ENCODE data around the gene LGALS7B. TPM values are rescaled to one million over a fixed set of nuclear protein-coding genes. Genes with fewer than 3 reads are reported as not detected.

Gene LGALS7B
- total RNA-seq, 1 donor from 2014 or later: not detected

DNA sequence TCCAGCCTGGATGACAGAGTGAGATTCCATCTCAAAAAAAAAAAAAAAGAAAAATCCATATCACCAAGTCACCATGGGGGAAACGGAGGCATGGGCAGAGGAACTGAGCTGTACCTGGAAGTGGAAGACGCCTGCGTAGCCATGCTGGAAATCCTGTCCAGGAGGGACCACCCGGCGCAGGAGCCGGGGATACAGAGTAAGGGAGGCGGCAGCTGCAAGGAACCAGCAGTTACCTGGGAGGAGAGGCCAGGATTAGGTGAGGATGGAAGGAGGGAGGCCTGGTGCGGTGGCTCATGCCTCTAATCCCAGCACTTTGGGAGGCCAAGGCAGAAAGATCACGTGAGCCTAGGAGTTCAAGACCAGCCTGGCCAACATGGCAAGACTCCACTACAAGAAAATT is 46.7 kb upstream of the LGALS7B start:
- Mint-ChIP-seq H3K4me1 (peaks cover 4% of the 10 kb centered on the region), H3K9me3 (no peaks in the 10 kb centered on the region), H3K27ac (no peak overlapping the region), H3K36me3 (no peaks in the 10 kb centered on the region), H3K27me3 (ENCODE audit: low read depth) (peaks cover 7% of the 10 kb centered on the region), H3K4me3 (no peak overlapping the region)
- TF ChIP-seq, protein P1, sequence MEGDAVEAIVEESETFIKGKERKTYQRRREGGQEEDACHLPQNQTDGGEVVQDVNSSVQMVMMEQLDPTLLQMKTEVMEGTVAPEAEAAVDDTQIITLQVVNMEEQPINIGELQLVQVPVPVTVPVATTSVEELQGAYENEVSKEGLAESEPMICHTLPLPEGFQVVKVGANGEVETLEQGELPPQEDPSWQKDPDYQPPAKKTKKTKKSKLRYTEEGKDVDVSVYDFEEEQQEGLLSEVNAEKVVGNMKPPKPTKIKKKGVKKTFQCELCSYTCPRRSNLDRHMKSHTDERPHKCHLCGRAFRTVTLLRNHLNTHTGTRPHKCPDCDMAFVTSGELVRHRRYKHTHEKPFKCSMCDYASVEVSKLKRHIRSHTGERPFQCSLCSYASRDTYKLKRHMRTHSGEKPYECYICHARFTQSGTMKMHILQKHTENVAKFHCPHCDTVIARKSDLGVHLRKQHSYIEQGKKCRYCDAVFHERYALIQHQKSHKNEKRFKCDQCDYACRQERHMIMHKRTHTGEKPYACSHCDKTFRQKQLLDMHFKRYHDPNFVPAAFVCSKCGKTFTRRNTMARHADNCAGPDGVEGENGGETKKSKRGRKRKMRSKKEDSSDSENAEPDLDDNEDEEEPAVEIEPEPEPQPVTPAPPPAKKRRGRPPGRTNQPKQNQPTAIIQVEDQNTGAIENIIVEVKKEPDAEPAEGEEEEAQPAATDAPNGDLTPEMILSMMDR (IDR thresholded peaks at IDR 0.05; ENCODE audit: unreplicated experiment): no peak
- no peak for DNase-seq (ENCODE audit: low spot score in 2 of 2, unreplicated experiment in 2 of 2)

DNA sequence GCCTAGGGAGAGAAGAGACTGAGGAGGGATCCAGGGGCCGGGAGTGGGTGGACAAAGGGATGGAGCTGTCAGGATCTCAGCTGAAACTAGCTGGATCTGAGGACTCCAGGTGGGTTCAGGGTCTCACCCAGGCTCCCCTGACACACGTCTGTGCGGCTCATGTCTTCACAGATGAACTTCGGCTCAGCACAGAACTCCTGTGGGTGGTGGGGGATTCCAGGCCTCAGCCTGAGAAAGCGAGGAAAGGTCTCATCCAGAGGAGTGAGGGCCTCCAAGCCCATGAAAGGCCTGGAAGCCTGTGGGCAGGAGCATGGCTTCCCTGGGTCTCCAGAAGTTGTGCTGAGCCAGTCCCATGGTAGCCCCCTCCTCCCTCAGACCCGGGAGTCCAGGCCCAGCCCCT is 46.1 kb upstream of the LGALS7B start:
- Mint-ChIP-seq H3K4me1 (peaks cover under 1% of the 10 kb centered on the region), H3K4me3 (no peak overlapping the region), H3K27me3 (ENCODE audit: low read depth) (peaks cover 2% of the 10 kb centered on the region), H3K27ac (no peak overlapping the region), H3K36me3 (no peaks in the 10 kb centered on the region), H3K9me3 (no peaks in the 10 kb centered on the region)
- DNase-seq (ENCODE audit: low spot score in 2 of 2, unreplicated experiment in 2 of 2): no peak
- TF ChIP-seq, protein P1 (IDR thresholded peaks at IDR 0.05; ENCODE audit: unreplicated experiment): no peak

DNA sequence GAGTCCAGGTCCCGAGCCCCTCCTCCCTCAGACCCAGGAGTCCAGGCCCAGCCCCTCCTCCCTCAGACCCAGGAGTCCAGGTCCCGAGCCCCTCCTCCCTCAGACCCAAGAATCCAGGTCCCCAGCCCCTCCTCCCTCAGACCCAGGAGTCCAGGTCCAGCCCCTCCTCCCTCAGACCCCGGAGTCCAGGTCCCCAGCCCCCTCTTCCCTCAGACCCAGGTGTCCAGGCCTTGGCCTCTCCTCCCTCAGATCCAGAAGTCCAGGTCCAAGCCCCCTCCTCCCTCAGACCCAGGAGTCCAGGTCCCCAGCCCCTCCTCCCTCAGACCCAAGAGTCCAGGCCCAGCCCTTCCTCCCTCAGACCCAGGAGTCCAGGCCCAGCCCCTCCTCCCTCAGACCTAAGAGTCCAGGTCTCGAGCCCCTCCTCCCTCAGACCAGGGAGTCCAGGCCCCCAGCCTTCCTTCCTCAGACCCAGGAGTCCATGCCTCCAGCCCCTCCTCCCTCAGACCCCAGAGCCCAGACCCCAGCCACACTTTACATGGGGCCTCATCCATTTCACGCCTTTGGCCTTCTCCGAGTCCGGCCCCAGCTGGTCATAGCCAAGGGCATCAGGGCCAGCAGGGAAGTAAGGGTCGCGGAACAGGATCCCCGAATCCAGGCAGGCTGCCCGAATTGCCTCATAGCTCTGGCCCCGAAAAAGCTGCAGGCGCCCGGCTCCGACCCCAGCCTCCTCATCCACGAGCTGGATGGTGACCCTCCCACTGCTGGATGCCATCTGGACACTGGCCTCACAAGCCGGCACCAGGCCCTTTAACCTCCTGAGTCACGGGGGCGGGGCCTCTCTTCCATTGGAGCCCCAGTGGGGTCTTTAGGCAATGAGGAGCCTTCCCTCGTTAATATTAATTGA is 45.4 kb upstream of the LGALS7B start:
- no peak overlapping the region for H3K27ac Mint-ChIP-seq
- TF ChIP-seq, protein P1 (IDR thresholded peaks at IDR 0.05; ENCODE audit: unreplicated experiment): no peak
- DNase-seq (ENCODE audit: low spot score in 2 of 2, unreplicated experiment in 2 of 2): no peak
- H3K9me3 Mint-ChIP-seq: no peaks in the 10 kb centered on the region
- no peaks in the 10 kb centered on the region for H3K4me1 Mint-ChIP-seq
- no peak overlapping the region for H3K4me3 Mint-ChIP-seq
- H3K27me3 Mint-ChIP-seq (ENCODE audit: low read depth): no peaks in the 10 kb centered on the region
- no peaks in the 10 kb centered on the region for H3K36me3 Mint-ChIP-seq

DNA sequence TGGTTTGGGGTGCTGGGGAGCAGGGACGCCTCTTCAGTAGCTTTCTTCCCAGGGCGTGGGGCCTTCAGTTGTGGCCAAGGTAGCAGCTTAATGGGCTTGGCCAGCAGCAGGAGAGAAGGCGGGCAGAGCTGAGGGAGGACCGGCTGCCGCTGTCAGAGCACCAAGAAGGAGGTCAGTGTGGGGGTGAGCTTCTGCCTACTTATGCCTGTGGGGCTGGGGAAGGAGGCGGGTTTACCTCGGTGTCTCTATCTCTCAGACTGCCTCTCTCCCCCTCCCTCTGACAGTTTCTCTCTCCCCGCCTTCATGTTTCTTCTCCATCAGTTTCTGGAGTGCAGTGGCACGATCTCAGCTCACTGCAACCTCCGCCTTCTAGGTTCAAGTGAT is 44.7 kb upstream of the LGALS7B start, which contains the start of gene CAPN12:
TSS of gene CAPN12 (minus strand) at position 177 of the 384 bp plus-strand sequence. CDS start 309 bp downstream, outside the sequence.
- Mint-ChIP-seq H3K4me3 (no peak within 1 kb of the TSS), H3K27ac (no peak within 1 kb of the TSS), H3K27me3 (ENCODE audit: low read depth) (no peaks in the 10 kb centered on the region), H3K9me3 (no peaks in the 10 kb centered on the region), H3K36me3 (no peaks in the 10 kb centered on the region), H3K4me1 (no peaks in the 10 kb centered on the region)
- TF ChIP-seq, protein P1 (IDR thresholded peaks at IDR 0.05; ENCODE audit: unreplicated experiment): no peak
- no peak for DNase-seq (ENCODE audit: low spot score in 2 of 2, unreplicated experiment in 2 of 2)

DNA sequence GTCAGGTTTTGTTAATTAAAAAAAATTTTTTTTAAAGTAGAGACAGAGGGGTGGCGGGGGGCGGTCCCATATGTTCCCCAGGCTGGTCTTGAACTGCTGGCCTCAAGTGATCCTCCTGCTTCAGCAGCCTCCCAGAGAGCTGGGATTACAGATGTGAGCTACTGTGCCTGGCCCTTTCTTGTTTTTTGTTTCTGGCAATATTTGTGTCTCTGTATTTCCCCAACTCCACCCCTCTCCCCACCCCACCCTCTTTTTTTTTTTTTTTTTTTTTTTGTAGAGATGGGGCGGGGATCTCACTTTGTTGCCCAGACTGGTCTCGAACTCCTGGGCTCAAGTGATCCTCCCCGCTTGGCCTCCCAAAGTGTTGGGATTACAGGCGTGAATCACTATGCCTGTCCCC is 44.1 kb upstream of the LGALS7B start:
- DNase-seq (ENCODE audit: low spot score in 2 of 2, unreplicated experiment in 2 of 2): no peak
- H3K9me3 Mint-ChIP-seq: no peaks in the 10 kb centered on the region
- H3K36me3 Mint-ChIP-seq: no peaks in the 10 kb centered on the region
- TF ChIP-seq, protein P1 (IDR thresholded peaks at IDR 0.05; ENCODE audit: unreplicated experiment): no peak
- no peaks in the 10 kb centered on the region for H3K27me3 Mint-ChIP-seq (ENCODE audit: low read depth)
- no peak overlapping the region for H3K27ac Mint-ChIP-seq
- no peaks in the 10 kb centered on the region for H3K4me1 Mint-ChIP-seq
- no peak overlapping the region for H3K4me3 Mint-ChIP-seq
